ENCODE data around the gene CHST9. TPM values are rescaled to one million over a fixed set of nuclear protein-coding genes. Genes with fewer than 3 reads are reported as not detected.

CHST9 gene
- total and polyA plus RNA-seq, 2 of the 4 experiments (the other 2 are of a cell fraction) = not detected

DNA sequence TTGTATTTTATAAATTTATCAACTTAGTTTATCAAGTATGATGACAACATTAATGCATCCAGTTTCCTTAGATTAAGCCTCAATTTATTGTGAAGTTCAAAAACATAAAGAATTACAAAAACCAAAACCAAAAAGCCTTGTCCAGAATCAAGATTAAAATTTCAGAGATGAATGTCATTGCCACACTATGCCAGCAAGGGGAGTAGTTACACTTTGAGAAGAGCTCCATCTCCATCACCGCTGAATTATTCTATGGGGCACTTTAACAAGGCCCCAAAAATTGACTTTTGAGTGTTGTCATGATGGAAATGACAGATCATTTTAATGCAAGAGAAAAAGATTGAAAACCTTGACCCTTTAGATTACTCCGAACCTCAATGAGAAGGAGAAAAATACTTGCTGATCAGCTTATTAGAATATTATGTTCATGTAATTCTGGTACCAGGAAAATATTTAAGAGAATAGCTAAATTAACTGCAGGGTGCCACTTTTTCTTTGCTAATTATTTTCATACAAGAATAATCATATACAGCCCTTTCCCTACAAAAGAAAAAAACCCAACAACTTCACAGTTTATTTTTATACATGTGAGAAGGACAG lies 167.1 kb downstream of the CHST9 start:
- no TSS peak for BruUV-seq (replicated peaks)
- Histone ChIP-seq H3K27ac (ENCODE audit: insufficient read depth, low read length) (no peak overlapping the region), H2BK5ac (ENCODE audit: low read depth, low read length, poor library complexity, severe bottlenecking) (no peak overlapping the region), H3K56ac (ENCODE audit: extremely low read depth, insufficient read depth, low read length) (no peak overlapping the region), H3K4me2 (ENCODE audit: low read depth, low read length) (no peak overlapping the region), H4K20me1 (ENCODE audit: insufficient read depth, low read length) (no peaks in the 10 kb centered on the region), H2AK9ac (replicated peaks; ENCODE audit: low read depth, low read length, poor library complexity) (no peak overlapping the region), H3K79me1 (ENCODE audit: low read depth in 1 of 2, low read length in 2 of 2) (no peaks in the 10 kb centered on the region), H4K5ac (ENCODE audit: low read depth, low read length) (no peak overlapping the region), H3K14ac (replicated peaks; ENCODE audit: low read depth, low read length) (no peak overlapping the region), H3K36me3 (ENCODE audit: control insufficient read depth, insufficient read depth, low read length) (no peaks in the 10 kb centered on the region), H3K18ac (ENCODE audit: low read depth, low read length) (no peak overlapping the region), H3K9ac (ENCODE audit: low read depth, low read length) (no peak overlapping the region), H3K4me3 (ENCODE audit: insufficient read depth, low read depth, low read length) (no peak overlapping the region), H2BK15ac (ENCODE audit: low read depth, low read length) (no peak overlapping the region), H2BK120ac (ENCODE audit: low read depth, low read length) (no peak overlapping the region), H4K91ac (ENCODE audit: insufficient read depth, low read depth, low read length) (no peak overlapping the region), H3K27me3 (ENCODE audit: control insufficient read depth, insufficient read depth, low read length) (no peaks in the 10 kb centered on the region), H2BK20ac (ENCODE audit: low read depth, low read length) (no peak overlapping the region), H3K4me1 (ENCODE audit: control insufficient read depth, insufficient read depth, low read length) (no peaks in the 10 kb centered on the region), H3K4ac (ENCODE audit: low read depth, low read length) (no peak overlapping the region), H3K9me1 (ENCODE audit: insufficient read depth, low read length) (no peaks in the 10 kb centered on the region), H3K23ac (ENCODE audit: low read depth, low read length) (no peak overlapping the region), H2AFZ (replicated peaks; ENCODE audit: low read length, poor library complexity) (no peak overlapping the region), H4K8ac (ENCODE audit: low read depth in 2 of 2, low read length in 2 of 2) (no peak overlapping the region), H2AK5ac (ENCODE audit: low read depth, low read length) (no peak overlapping the region), H3K9me3 (ENCODE audit: control insufficient read depth, insufficient read depth, low read length) (0 out of 2 replicates have a peak, but pooled peaks cover 2% of the 10 kb centered on the region)
- DNase-seq = no peak
- ChIA-PET CTCF (no interaction called here), POLR2A (ENCODE audit: unreplicated experiment) (no interaction called here)
- in situ Hi-C loops (cut with MboI; ENCODE audit: low sequenced_read_pairs) (no loop called here), dilution Hi-C loops (cut with HindIII; ENCODE audit: low sequenced_read_pairs, unreplicated experiment) (no loop called here), intact Hi-C loops (cut with micrococcal nuclease) (loop anchor here (2.0 kb wide), 1 partner anchor 581 kb away; no protein-coding TSS in a partner anchor)
- no peak for ATAC-seq (ENCODE audit: low read depth)
- WGBS, 2 experiments (ENCODE audit: extremely low coverage in 2 of 2, insufficient read length in 1 of 2) = no CpG with 5 or more reads among the region's 2 CpGs
- TF ChIP-seq, protein P1, sequence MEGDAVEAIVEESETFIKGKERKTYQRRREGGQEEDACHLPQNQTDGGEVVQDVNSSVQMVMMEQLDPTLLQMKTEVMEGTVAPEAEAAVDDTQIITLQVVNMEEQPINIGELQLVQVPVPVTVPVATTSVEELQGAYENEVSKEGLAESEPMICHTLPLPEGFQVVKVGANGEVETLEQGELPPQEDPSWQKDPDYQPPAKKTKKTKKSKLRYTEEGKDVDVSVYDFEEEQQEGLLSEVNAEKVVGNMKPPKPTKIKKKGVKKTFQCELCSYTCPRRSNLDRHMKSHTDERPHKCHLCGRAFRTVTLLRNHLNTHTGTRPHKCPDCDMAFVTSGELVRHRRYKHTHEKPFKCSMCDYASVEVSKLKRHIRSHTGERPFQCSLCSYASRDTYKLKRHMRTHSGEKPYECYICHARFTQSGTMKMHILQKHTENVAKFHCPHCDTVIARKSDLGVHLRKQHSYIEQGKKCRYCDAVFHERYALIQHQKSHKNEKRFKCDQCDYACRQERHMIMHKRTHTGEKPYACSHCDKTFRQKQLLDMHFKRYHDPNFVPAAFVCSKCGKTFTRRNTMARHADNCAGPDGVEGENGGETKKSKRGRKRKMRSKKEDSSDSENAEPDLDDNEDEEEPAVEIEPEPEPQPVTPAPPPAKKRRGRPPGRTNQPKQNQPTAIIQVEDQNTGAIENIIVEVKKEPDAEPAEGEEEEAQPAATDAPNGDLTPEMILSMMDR (conservative IDR thresholded peaks at IDR 0.05; ENCODE audit: low read depth, low read length) = peak; percentile 30; the same call in 1 of the 2 replicates
- peak; percentile 24; the same call in 1 of the 2 replicates for TF ChIP-seq RAD21 (IDR thresholded peaks at IDR 0.05; ENCODE audit: low read length)
- TF ChIP-seq BHLHE40 (IDR thresholded peaks at IDR 0.05; ENCODE audit: low read depth, low read length) = no peak

Measured in IMR-90 (cell line).